Esophagus muscularis mucosa (tissue), 4 donors: ENCODE results near the gene LDLRAD3. TPM values are rescaled to one million over a fixed set of nuclear protein-coding genes. Genes with fewer than 3 reads are reported as not detected.

ENCODE experiments used
- DNase-seq: peaks from one replicate; pipeline ENCODE4 v3.0.0-alpha.2; 2017; ENCODE audit errors: extremely low spot score
- H3K27ac ChIP-seq, 4 donors: fragments of 200-600 bp; sonication (generic); replicated peaks in 1 of 4; 1 replicate in 3 of 4; 2 replicates in 1 of 4; pipeline ENCODE4 v1.5.1; 2016 to 2019; ENCODE audit warnings: mild to moderate bottlenecking in 1 of 4
- H3K27me3 ChIP-seq, 4 donors: fragments of 200-600 bp; sonication (generic); one replicate each; pipeline versions ENCODE4 v1.5.1 to v1.6.0; 2016 to 2019
- H3K36me3 ChIP-seq, 4 donors: fragments of 200-600 bp; sonication (generic); one replicate each; pipeline ENCODE4 v1.5.1; 2016 to 2019
- H3K4me1 ChIP-seq, 4 donors: fragments of 200-600 bp; sonication (generic); one replicate each; pipeline ENCODE4 v1.5.1; 2016 to 2019
- H3K4me3 ChIP-seq, 4 donors: fragments of 200-600 bp; sonication (generic); 1 replicate in 2 of 4; 2 replicates in 2 of 4; pipeline ENCODE4 v1.5.1; 2016 to 2019; ENCODE audit warnings: mild to moderate bottlenecking in 4 of 4, moderate library complexity in 1 of 4
- H3K9me3 ChIP-seq, 4 donors: fragments of 200-600 bp; sonication (generic); 1 replicate in 3 of 4; 2 replicates in 1 of 4; pipeline ENCODE4 v1.5.1; 2016 to 2019
- CTCF ChIP-seq, 3 experiments: fragments of 200-600 bp in 2 of 3; fragments of 450-650 bp in 1 of 3; sonication (generic) in 2 of 3; IDR thresholded peaks; one replicate each; pipeline ENCODE4 v1.5.1; 2017 to 2019; ENCODE audit warnings: antibody characterized with exemption in 3 of 3, mild to moderate bottlenecking in 2 of 3, moderate library complexity in 1 of 3
- EP300 ChIP-seq: sonication (generic); formaldehyde crosslinking; IDR thresholded peaks from one replicate; pipeline ENCODE4 v1.6.1; 2017; ENCODE audit warnings: antibody characterized with exemption
- POLR2A ChIP-seq: fragments of 450-650 bp; IDR thresholded peaks from one replicate; pipeline ENCODE4 v1.6.1; 2017; ENCODE audit warnings: antibody characterized with exemption, moderate library complexity, mild to moderate bottlenecking, low read depth
- POLR2AphosphoS5 ChIP-seq, 2 donors: sonication (generic); formaldehyde crosslinking; IDR thresholded peaks; one replicate each; pipeline ENCODE4 v1.6.1; 2017; ENCODE audit warnings: antibody characterized with exemption in 2 of 2
- WGBS: methylation state at CpG from one replicate; pipeline ENCODE4 v1.1.5; 2018; 5-methylcytosine and 5-hydroxymethylcytosine counted together
- intact Hi-C: fragments of 100-400 bp; cut with DNase I; formaldehyde crosslinking; loops from one replicate; pipeline ENCODE4 v1.15.1; 2023
- total RNA-seq, 4 donors: library from RNA; depleted of rRNA; stranded (reverse); fragments of >200 nt; gene quantifications; one replicate each; pipeline versions ENCODE4 v1.1.0 to v1.2.1, GENCODE V29; 2016

LDLRAD3 gene
- total RNA-seq, 4 donors from 2014 or later = 6.8 to 8.7 (median 8.2) TPM

GRCh38 chr11:36033082-36033751, 89.4 kb downstream of the LDLRAD3 start:
- intact Hi-C loops = loop anchor here (10.0 kb wide), 1 partner anchor 208 kb away; no protein-coding TSS in a partner anchor
- Histone ChIP-seq H3K36me3 (no peaks in the 10 kb centered on the region), H3K9me3 (no peaks in the 10 kb centered on the region), H3K27ac (no peak overlapping the region), H3K27me3 (no peaks in the 10 kb centered on the region), H3K4me3 (no peak overlapping the region), H3K4me1 (peaks cover 4 to 26% (median 20%) of the 10 kb centered on the region in 4 donors)
- 91% methylated on average over 9 of the region's 9 CpGs for WGBS
- TF ChIP-seq POLR2A (no peak), CTCF (IDR thresholded peaks at IDR 0.05) (no peak), EP300 (no peak), POLR2AphosphoS5 (IDR thresholded peaks at IDR 0.05) (no peak)
- DNase-seq = no peak

- H3K9me3 ChIP-seq = no peaks in the 10 kb centered on the region
- peaks cover 4 to 26% (median 20%) of the 10 kb centered on the region in 4 donors for H3K4me1 ChIP-seq
- H3K27ac ChIP-seq = no peak overlapping the region
- intact Hi-C loops = loop anchor here (10.0 kb wide), 1 partner anchor 209 kb away; no protein-coding TSS in a partner anchor
- TF ChIP-seq CTCF (IDR thresholded peaks at IDR 0.05) (no peak), POLR2A (no peak), POLR2AphosphoS5 (IDR thresholded peaks at IDR 0.05) (no peak), EP300 (no peak)
- H3K36me3 ChIP-seq = no peaks in the 10 kb centered on the region
- DNase-seq = no peak
- WGBS = 98% methylated on average over 2 of the region's 2 CpGs
- H3K4me3 ChIP-seq = no peak overlapping the region
- H3K27me3 ChIP-seq = no peaks in the 10 kb centered on the region
Measured at GRCh38 chr11:36033936-36034335, 90.1 kb downstream of the LDLRAD3 start.

- Histone ChIP-seq H3K27ac (no peak overlapping the region), H3K9me3 (no peaks in the 10 kb centered on the region), H3K27me3 (no peaks in the 10 kb centered on the region), H3K4me3 (no peak overlapping the region), H3K36me3 (no peaks in the 10 kb centered on the region), H3K4me1 (peaks cover 4 to 26% (median 20%) of the 10 kb centered on the region in 4 donors)
- 95% methylated on average over 11 of the region's 11 CpGs for WGBS
- DNase-seq = no peak
- TF ChIP-seq POLR2AphosphoS5 (IDR thresholded peaks at IDR 0.05) (no peak), POLR2A (no peak), CTCF (IDR thresholded peaks at IDR 0.05) (no peak), EP300 (no peak)
- intact Hi-C loops = loop anchor here (10.0 kb wide), 1 partner anchor 210 kb away; no protein-coding TSS in a partner anchor
Measured at GRCh38 chr11:36034551-36035331, 90.9 kb downstream of the LDLRAD3 start.

- no peak for TF ChIP-seq EP300
- no peak for TF ChIP-seq POLR2A
- no peak for TF ChIP-seq POLR2AphosphoS5 (IDR thresholded peaks at IDR 0.05)
- TF ChIP-seq CTCF (IDR thresholded peaks at IDR 0.05) = no peak
- intact Hi-C loops = loop anchor here (10.0 kb wide), 1 partner anchor 211 kb away; no protein-coding TSS in a partner anchor
- DNase-seq = no peak
- Histone ChIP-seq H3K27ac (no peak overlapping the region), H3K36me3 (no peaks in the 10 kb centered on the region), H3K27me3 (no peaks in the 10 kb centered on the region), H3K9me3 (no peaks in the 10 kb centered on the region), H3K4me3 (no peak overlapping the region), H3K4me1 (peaks cover 4 to 22% (median 18%) of the 10 kb centered on the region in 4 donors)
- 78% methylated on average over 1 of the region's 1 CpG for WGBS
Measured at GRCh38 chr11:36035454-36035853, 91.6 kb downstream of the LDLRAD3 start.
